AG10803 (cell line): ENCODE results near the gene RGS12.

Experiments used
- DNase-seq: peaks from one replicate; pipeline ENCODE4 v3.0.0; 2010; ENCODE audit warnings: low read depth
- H3K4me3 ChIP-seq: 2 replicates; pipeline ENCODE4 v1.5.1; 2011; ENCODE audit warnings: mild to moderate bottlenecking, low read length, control low read depth
- CTCF ChIP-seq: conservative IDR thresholded peaks from 2 replicates; pipeline ENCODE4 v1.5.1; 2011; ENCODE audit warnings: mild to moderate bottlenecking, low read length, control low read depth, inconsistent platforms

The RGS12 gene

GRCh38 chr4:3329887-3330286, 37.1 kb downstream of the RGS12 start:
- TF ChIP-seq CTCF: no peak
- no peak for DNase-seq
- no peak overlapping the region for H3K4me3 ChIP-seq

- TF ChIP-seq CTCF: no peak
- no peak overlapping the region for H3K4me3 ChIP-seq
- no peak for DNase-seq
Measured at GRCh38 chr4:3330707-3331106, 37.9 kb downstream of the RGS12 start.

DNA sequence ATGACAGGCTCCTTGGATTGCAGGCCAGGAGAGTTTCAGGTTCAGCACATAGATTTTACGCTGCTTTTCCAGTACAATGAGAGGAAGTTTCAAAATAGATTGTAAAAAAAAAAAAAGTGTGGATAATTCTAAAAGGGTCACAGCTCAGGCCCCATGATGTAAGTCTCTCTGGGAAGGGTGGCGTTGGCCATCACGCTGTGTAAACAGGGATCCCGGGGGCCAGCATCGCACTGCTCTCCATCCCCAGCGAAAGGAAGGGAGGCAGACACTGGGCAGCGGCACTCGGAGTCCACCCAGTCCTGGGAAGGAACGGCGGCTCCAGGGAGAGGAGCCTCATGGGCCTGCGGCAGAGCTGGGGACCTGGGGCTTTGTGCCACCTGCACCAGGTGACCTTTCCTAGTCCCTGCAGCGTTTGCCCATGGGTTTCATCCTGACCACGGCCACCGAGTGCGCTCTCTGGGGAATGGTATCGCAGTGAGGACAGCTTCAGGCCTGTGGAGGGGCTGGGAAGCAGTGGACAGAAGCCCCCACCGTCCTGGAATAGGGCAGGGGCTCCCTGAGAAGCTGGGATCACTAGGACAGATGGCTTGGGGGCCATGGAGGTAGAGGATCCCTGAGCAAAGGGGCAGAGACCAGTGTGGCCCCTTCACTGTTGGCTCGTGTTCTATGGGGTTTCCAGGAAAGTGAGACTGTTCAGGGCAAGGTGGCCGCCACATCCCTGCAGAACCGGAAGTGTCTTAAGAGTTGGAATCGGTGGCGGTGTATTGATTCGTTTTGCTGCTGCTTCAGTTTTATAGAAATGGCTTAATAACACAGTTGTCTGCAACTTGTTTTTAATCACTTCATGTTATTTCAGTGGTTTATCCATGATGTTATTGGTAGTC, 38.9 kb downstream of the RGS12 start:
- no peak for TF ChIP-seq CTCF
- no peak for DNase-seq
- no peak overlapping the region for H3K4me3 ChIP-seq

GRCh38 chr4:3332498-3332897, 39.7 kb downstream of the RGS12 start:
- no peak for TF ChIP-seq CTCF
- DNase-seq: no peak
- no peak overlapping the region for H3K4me3 ChIP-seq

DNA sequence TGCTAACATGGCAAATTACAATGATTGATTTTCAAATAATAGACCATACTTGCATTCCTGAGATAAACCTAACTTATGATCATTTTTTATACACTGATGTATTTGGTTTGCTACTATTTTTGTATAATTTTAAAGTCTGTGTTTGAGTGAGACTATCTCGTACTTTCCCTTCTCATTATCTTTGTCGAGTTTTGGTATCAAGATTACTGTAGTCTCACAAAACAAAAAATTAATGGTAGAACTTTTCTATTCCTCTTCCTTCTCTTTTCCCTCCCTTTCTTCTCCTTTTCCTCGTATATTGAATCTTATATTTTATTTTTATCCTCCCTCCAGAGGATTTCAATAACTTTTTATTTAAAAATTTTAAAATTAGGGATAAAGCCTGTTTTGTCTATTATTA, 41.5 kb downstream of the RGS12 start:
- no peak overlapping the region for H3K4me3 ChIP-seq
- TF ChIP-seq CTCF: no peak
- DNase-seq: no peak

DNA sequence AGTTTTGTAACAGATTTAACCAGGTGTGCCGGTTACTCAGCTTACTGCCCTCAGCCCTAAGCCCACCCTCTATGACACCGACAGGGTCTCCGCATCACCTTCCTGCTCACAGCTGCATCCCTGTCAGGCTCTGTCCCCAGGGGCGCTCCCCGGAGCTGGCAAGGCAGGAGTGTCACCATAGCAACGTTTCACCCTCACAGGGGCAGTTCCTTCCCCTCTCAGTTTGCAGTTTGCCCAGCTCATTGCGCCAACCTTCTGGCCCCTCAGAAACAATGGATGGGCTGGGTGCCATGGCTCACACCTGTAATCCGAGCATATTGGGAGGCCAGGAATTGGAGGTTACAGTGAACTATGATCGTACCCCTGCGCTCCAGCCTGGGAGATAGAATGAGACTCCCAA, 42.6 kb downstream of the RGS12 start:
- no peak for TF ChIP-seq CTCF
- H3K4me3 ChIP-seq: no peak overlapping the region
- DNase-seq: no peak

- no peak for TF ChIP-seq CTCF
- no peak for DNase-seq
- H3K4me3 ChIP-seq: no peak overlapping the region
Measured at GRCh38 chr4:3335982-3336381, 43.2 kb downstream of the RGS12 start.
